Stomach (tissue), 4 donors: Measurements from ENCODE around the gene DEFB129.

ENCODE experiments used
- EP300 ChIP-seq: sonication (generic); formaldehyde crosslinking; IDR thresholded peaks from one replicate; pipeline ENCODE4 v1.6.1; 2017; ENCODE audit warnings: antibody characterized with exemption
- POLR2A ChIP-seq, 4 donors: fragments of 450-650 bp; IDR thresholded peaks; one replicate each; pipeline ENCODE4 v1.6.1; 2016; ENCODE audit warnings: antibody characterized with exemption in 4 of 4, control low read depth in 2 of 4, mild to moderate bottlenecking in 1 of 4, moderate library complexity in 1 of 4
- TF ChIP-seq, protein P1 (sequence below), 7 experiments: fragments of 450-650 bp in 4 of 7; fragments of 200-600 bp in 3 of 7; sonication (generic) in 3 of 7; IDR thresholded peaks; one replicate each; pipeline ENCODE4 v1.5.1; 2016 to 2019; ENCODE audit warnings: antibody characterized with exemption in 7 of 7, control low read depth in 2 of 7, mild to moderate bottlenecking in 1 of 7

GRCh38 chr20:219290-220115, 7.6 kb upstream of the DEFB129 start:
- TF ChIP-seq, protein P1, sequence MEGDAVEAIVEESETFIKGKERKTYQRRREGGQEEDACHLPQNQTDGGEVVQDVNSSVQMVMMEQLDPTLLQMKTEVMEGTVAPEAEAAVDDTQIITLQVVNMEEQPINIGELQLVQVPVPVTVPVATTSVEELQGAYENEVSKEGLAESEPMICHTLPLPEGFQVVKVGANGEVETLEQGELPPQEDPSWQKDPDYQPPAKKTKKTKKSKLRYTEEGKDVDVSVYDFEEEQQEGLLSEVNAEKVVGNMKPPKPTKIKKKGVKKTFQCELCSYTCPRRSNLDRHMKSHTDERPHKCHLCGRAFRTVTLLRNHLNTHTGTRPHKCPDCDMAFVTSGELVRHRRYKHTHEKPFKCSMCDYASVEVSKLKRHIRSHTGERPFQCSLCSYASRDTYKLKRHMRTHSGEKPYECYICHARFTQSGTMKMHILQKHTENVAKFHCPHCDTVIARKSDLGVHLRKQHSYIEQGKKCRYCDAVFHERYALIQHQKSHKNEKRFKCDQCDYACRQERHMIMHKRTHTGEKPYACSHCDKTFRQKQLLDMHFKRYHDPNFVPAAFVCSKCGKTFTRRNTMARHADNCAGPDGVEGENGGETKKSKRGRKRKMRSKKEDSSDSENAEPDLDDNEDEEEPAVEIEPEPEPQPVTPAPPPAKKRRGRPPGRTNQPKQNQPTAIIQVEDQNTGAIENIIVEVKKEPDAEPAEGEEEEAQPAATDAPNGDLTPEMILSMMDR (IDR thresholded peaks at IDR 0.05) = no peak
- TF ChIP-seq POLR2A (IDR thresholded peaks at IDR 0.05) = no peak
- no peak for TF ChIP-seq EP300
